ENCODE data around the gene SPATA32.

Gene SPATA32

DNA sequence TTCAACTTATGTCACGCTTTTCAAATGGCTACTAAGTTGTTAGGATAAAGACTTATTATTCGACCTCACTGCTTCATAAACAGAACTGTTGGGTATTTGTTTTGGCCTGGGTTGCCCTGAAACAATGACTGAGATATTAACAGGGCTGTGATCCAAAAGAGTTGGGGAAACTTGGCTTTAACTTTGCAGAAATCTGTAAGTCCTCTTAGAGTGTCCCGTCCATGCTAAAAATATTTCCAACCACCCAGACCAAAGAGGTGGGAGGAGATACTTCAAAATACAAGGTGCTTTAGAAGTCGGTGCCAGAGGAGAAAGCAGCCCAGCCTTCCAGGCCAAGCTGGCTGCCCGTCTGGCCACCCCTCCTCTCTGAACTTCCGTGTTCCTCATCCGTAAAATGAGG, 16.1 kb upstream of the SPATA32 start:
- Histone ChIP-seq H3K4me1 (ENCODE audit: control insufficient read depth, insufficient read depth, low read length) (peaks cover 4% of the 10 kb centered on the region), H3K27me3 (ENCODE audit: control insufficient read depth, insufficient read depth, low read length) (no peaks in the 10 kb centered on the region), H3K4me3 (ENCODE audit: low read depth, low read length) (no peak overlapping the region), H3K9ac (ENCODE audit: low read depth, low read length) (no peak overlapping the region), H3K36me3 (ENCODE audit: control insufficient read depth, insufficient read depth, low read length) (peaks cover 9% of the 10 kb centered on the region), H3K9me3 (ENCODE audit: control insufficient read depth, insufficient read depth, low read length) (no peaks in the 10 kb centered on the region)

DNA sequence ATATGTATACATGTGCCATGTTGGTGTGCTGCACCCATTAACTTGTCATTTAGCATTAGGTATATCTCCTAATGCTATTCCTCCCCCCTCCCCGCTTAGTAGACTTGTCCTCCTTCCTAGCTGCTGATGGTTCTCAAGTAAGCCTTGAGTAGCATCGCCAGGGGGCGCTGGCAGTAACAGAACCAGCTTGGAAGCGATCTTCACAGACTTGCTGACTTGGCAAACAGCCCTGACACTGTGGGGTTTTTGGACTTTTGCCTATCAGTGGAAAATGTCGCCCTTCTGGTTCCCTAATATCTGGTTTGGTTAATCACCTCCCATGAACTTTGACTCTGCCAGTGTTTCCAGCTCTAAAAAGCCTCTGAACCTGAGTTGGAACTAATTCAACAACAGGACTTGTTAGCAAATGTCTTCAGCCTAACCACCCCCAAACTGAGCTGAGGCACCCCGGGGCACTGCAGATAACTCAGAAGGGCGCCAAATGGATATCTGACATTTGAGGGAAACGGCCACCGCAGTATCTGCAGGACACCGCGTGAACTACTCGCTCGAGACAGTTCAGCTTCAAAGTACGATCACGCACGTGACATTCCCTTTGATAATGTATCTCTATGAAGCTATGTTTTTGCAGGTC, 15.4 kb upstream of the SPATA32 start:
- Histone ChIP-seq H3K9me3 (ENCODE audit: control insufficient read depth, insufficient read depth, low read length) (no peaks in the 10 kb centered on the region), H3K36me3 (ENCODE audit: control insufficient read depth, insufficient read depth, low read length) (peaks cover 6% of the 10 kb centered on the region), H3K27me3 (ENCODE audit: control insufficient read depth, insufficient read depth, low read length) (no peaks in the 10 kb centered on the region), H3K9ac (ENCODE audit: low read depth, low read length) (no peak overlapping the region), H3K4me3 (ENCODE audit: low read depth, low read length) (no peak overlapping the region), H3K4me1 (ENCODE audit: control insufficient read depth, insufficient read depth, low read length) (peaks cover 4% of the 10 kb centered on the region)

DNA sequence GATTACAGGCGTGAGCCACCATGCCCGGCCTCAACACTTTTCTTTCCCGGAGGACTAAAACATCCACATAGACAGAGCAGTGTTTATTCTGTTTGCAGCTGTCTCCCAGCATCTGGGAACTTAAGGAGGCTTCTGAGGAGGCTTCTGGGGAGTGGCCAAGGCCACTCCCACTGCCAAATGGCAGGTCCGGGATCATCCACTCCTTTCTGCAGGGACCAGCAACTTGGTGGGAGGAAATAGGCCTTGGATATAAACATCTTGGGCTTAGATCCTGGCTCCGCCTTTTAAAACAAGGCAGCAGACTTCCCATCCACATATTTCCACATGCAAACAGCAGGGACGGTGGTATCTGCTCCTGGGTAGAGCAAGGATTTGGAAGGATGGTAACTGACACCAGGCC, 14.1 kb upstream of the SPATA32 start:
- H3K9me3 ChIP-seq (ENCODE audit: control insufficient read depth, insufficient read depth, low read length), result no peaks in the 10 kb centered on the region
- H3K36me3 ChIP-seq (ENCODE audit: control insufficient read depth, insufficient read depth, low read length), result peaks cover 6% of the 10 kb centered on the region
- H3K9ac ChIP-seq (ENCODE audit: low read depth, low read length), result no peak overlapping the region
- H3K4me1 ChIP-seq (ENCODE audit: control insufficient read depth, insufficient read depth, low read length), result peaks cover 4% of the 10 kb centered on the region
- H3K4me3 ChIP-seq (ENCODE audit: low read depth, low read length), result no peak overlapping the region
- no peaks in the 10 kb centered on the region for H3K27me3 ChIP-seq (ENCODE audit: control insufficient read depth, insufficient read depth, low read length)

DNA sequence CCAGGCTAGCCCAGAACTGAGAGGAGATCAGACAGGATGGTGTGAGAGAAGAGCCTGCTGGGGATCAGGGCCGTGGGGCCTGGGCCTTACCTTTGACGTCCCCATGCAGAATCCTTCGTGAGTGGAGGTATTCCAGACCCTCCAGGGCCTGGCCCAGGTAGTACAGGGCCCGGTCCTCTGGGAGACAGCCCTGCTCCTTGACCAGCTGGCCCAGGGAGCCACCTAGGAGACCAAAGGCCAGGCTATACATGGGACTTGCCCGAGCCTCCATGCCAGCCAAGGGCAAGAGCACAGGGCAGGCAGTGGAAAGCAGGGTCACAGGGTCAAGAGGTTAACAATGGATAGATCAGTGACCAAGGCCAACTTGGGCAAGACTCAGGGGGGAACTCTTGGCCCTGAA, 12.1 kb upstream of the SPATA32 start:
- peaks cover 4% of the 10 kb centered on the region for H3K4me1 ChIP-seq (ENCODE audit: control insufficient read depth, insufficient read depth, low read length)

DNA sequence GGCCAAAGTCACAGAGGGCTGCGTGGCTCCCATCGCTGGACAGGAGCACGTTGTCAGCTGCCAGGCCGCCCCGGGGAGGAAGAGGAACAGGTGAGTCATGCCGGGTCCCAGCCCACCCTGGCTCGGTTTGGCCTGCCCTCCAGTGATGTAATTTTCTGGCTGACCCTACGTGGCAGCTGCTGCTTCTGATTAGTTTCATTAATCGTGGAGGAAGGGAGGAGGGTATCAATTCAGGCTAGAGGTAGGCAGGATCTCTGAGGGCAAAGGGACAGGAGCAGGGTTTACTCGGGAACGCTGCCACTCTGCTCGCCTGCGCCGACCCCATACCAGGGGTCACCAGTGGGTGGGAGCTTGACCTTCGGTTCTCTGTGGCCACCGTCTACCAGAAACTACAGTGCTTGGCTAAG, 11.7 kb upstream of the SPATA32 start:
- peaks cover 4% of the 10 kb centered on the region for H3K4me1 ChIP-seq (ENCODE audit: control insufficient read depth, insufficient read depth, low read length)
- H3K9ac ChIP-seq (ENCODE audit: low read depth, low read length), result no peak overlapping the region
- no peaks in the 10 kb centered on the region for H3K9me3 ChIP-seq (ENCODE audit: control insufficient read depth, insufficient read depth, low read length)
- H3K27me3 ChIP-seq (ENCODE audit: control insufficient read depth, insufficient read depth, low read length), result no peaks in the 10 kb centered on the region
- H3K4me3 ChIP-seq (ENCODE audit: low read depth, low read length), result no peak overlapping the region
- peaks cover 14% of the 10 kb centered on the region for H3K36me3 ChIP-seq (ENCODE audit: control insufficient read depth, insufficient read depth, low read length)

More for the DNA sequence above, 12.1 kb upstream of the SPATA32 start:
- no peaks in the 10 kb centered on the region for H3K9me3 ChIP-seq (ENCODE audit: control insufficient read depth, insufficient read depth, low read length)
- no peak overlapping the region for H3K4me3 ChIP-seq (ENCODE audit: low read depth, low read length)
- no peaks in the 10 kb centered on the region for H3K27me3 ChIP-seq (ENCODE audit: control insufficient read depth, insufficient read depth, low read length)
- H3K9ac ChIP-seq (ENCODE audit: low read depth, low read length), result no peak overlapping the region
- peaks cover 13% of the 10 kb centered on the region for H3K36me3 ChIP-seq (ENCODE audit: control insufficient read depth, insufficient read depth, low read length)

DNA sequence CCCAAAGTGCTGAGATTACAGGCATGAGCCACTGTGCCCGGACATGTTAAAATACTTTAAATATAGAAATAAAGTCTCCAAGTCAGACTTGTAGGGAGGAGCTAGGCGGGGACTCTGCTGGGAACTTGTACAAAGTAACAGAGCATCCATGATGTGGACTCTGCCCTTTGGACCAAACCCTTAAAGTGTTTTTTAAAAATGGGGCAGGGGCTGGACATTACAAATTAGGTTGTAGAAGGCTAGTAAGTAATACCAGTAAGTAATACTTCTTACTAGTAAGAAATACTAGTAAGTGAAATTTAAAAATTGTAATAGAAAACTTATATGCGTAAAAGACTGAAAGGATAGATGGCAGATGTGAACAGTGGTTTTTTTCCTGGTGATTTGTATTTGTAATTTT, 9.7 kb upstream of the SPATA32 start:
- H3K36me3 ChIP-seq (ENCODE audit: control insufficient read depth, insufficient read depth, low read length), result peaks cover 17% of the 10 kb centered on the region
- no peak overlapping the region for H3K9ac ChIP-seq (ENCODE audit: low read depth, low read length)
- no peak overlapping the region for H3K4me3 ChIP-seq (ENCODE audit: low read depth, low read length)
- no peaks in the 10 kb centered on the region for H3K9me3 ChIP-seq (ENCODE audit: control insufficient read depth, insufficient read depth, low read length)
- H3K27me3 ChIP-seq (ENCODE audit: control insufficient read depth, insufficient read depth, low read length), result no peaks in the 10 kb centered on the region
- H3K4me1 ChIP-seq (ENCODE audit: control insufficient read depth, insufficient read depth, low read length), result no peaks in the 10 kb centered on the region

DNA sequence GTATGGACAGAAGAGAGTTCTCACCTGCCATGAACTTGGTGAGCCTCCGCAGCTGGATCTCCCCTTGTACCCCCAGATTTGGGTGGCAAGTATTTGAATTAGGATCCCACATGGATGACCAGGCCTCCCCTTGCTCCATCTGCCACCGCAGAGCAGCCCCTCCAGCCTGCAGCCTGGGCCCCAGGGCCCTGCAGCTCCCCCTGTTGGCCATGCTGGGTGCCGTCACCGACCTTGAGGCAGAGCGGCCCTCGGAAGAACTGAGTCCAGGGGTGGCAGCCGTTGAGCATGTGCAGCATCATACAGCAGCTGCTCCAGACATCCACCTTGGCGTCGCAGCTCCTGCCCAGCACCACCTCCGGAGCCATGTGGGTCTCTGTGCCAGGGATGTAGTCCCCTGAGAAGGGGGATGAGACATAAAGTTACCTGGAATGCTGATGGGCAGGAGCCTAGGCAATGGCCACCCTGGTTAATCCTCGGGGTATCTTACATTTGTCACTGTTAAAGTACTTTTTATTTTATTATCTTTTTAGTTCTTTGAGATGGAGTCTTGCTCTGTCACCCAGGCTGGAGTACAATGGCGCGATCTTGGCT, 9.0 kb upstream of the SPATA32 start:
- Histone ChIP-seq H3K9ac (ENCODE audit: low read depth, low read length) (no peak overlapping the region), H3K4me3 (ENCODE audit: low read depth, low read length) (no peak overlapping the region), H3K27me3 (ENCODE audit: control insufficient read depth, insufficient read depth, low read length) (no peaks in the 10 kb centered on the region), H3K36me3 (ENCODE audit: control insufficient read depth, insufficient read depth, low read length) (peaks cover 17% of the 10 kb centered on the region), H3K4me1 (ENCODE audit: control insufficient read depth, insufficient read depth, low read length) (no peaks in the 10 kb centered on the region), H3K9me3 (ENCODE audit: control insufficient read depth, insufficient read depth, low read length) (no peaks in the 10 kb centered on the region)

DNA sequence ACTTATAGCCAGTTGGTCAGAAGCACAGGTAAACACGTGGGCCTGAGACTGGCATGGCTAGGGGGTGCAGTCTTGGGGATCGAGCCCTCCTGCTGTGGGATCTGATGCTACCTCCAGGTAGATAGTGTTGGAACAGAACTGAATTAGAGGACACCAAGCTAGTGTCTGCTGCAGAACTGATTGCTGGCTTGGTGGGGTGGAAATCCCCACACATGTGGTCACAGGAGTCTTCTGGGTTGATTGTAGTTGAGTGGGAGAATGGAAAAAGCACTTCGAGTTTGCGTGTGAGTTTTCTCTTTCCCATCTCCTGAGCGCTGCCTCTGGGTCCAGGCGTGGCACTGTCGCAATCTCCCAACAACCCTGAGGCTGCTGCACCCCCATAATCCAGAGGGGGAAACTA, 8.0 kb upstream of the SPATA32 start:
- Histone ChIP-seq H3K36me3 (ENCODE audit: control insufficient read depth, insufficient read depth, low read length) (peaks cover 17% of the 10 kb centered on the region), H3K4me3 (ENCODE audit: low read depth, low read length) (no peak overlapping the region), H3K9me3 (ENCODE audit: control insufficient read depth, insufficient read depth, low read length) (no peaks in the 10 kb centered on the region), H3K27me3 (ENCODE audit: control insufficient read depth, insufficient read depth, low read length) (no peaks in the 10 kb centered on the region), H3K4me1 (ENCODE audit: control insufficient read depth, insufficient read depth, low read length) (no peaks in the 10 kb centered on the region), H3K9ac (ENCODE audit: low read depth, low read length) (no peak overlapping the region)

DNA sequence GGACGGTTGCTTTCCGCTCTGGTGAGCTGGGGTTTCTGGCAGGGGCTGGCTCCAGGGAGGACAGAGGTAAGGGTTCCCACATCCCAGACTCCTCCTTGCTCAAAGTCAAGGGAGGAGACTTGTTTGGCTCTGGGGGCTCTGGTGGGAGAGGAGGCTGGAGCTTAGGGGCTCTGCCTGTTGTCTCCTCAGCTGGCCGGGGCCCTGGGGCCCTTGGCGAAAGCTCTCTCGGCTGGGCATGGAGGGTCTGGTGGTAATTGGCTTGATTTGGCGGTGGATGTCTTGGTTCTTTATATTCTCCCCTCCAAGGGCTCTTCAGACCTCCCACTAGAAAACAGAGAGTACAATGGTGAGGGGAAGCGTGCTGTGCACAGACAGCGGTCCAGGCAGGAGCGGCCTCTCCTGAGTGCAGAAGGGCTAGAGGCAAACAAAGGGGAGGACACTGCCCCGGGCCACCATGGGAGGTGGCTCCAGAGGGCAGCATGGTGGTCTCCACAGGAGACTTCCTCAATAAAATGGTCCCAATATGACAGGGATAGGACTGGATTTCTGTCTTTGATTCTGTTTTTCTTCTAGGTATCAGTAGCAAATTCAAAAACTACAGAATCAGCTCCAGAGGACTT, 5.7 kb upstream of the SPATA32 start:
- H3K9me3 ChIP-seq (ENCODE audit: control insufficient read depth, insufficient read depth, low read length), result no peaks in the 10 kb centered on the region
- H3K36me3 ChIP-seq (ENCODE audit: control insufficient read depth, insufficient read depth, low read length), result peaks cover 14% of the 10 kb centered on the region
- no peak overlapping the region for H3K4me3 ChIP-seq (ENCODE audit: low read depth, low read length)
- H3K27me3 ChIP-seq (ENCODE audit: control insufficient read depth, insufficient read depth, low read length), result no peaks in the 10 kb centered on the region
- no peaks in the 10 kb centered on the region for H3K4me1 ChIP-seq (ENCODE audit: control insufficient read depth, insufficient read depth, low read length)
- no peak overlapping the region for H3K9ac ChIP-seq (ENCODE audit: low read depth, low read length)

DNA sequence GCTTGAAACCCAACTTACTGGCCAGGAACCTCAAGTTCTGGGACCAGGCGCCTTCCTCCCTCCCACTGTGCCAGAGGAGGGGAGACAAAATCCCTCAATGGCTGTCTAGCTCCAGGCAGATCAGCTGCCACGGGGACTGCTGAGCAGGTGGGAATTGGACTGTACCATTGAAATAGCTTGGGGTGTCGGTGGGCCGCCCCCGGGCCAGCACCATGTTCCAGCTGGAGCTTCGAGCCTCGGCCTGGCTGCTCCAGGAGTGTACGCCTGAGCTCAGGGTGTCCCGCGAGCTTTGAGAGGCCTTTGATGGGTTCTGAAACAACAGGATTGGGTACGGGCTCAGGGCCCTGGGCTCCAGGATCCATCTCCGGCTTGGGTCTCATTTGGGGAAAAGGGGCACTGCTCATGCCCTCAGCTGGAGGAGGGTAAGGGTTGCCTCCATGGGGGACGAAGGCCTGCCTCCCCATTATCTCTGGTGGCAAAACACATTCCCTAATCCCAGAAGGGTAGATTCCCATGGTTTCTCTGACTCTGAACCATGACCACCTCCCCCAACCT, 4.6 kb upstream of the SPATA32 start:
- H3K36me3 ChIP-seq (ENCODE audit: control insufficient read depth, insufficient read depth, low read length), result peaks cover 14% of the 10 kb centered on the region
- H3K4me1 ChIP-seq (ENCODE audit: control insufficient read depth, insufficient read depth, low read length), result peaks cover under 1% of the 10 kb centered on the region
- H3K9me3 ChIP-seq (ENCODE audit: control insufficient read depth, insufficient read depth, low read length), result no peaks in the 10 kb centered on the region
- no peak overlapping the region for H3K9ac ChIP-seq (ENCODE audit: low read depth, low read length)
- H3K4me3 ChIP-seq (ENCODE audit: low read depth, low read length), result no peak overlapping the region
- H3K27me3 ChIP-seq (ENCODE audit: control insufficient read depth, insufficient read depth, low read length), result peaks cover 1% of the 10 kb centered on the region

DNA sequence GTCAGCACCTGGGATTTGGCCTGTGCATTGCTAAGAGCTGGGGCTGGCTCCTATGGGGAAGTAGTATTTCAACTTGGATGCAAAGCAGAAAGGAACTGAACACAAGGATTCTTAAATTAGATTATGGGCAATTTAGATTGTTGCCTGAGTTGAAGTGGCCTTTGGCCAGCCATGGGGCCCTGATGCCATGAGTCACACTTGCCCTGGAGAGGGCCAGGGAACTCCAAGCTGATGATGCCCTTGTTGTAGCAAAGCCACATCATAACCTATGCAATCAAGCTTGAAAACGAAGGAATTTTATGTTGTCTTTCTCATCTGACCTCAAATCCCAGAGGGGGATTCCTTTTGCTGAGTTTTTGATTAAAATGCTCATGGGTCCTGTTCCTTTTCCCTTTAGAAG, 3.9 kb upstream of the SPATA32 start:
- Histone ChIP-seq H3K4me3 (ENCODE audit: low read depth, low read length) (no peak overlapping the region), H3K4me1 (ENCODE audit: control insufficient read depth, insufficient read depth, low read length) (peaks cover 2% of the 10 kb centered on the region), H3K9ac (ENCODE audit: low read depth, low read length) (no peak overlapping the region), H3K9me3 (ENCODE audit: control insufficient read depth, insufficient read depth, low read length) (no peaks in the 10 kb centered on the region), H3K36me3 (ENCODE audit: control insufficient read depth, insufficient read depth, low read length) (peaks cover 14% of the 10 kb centered on the region), H3K27me3 (ENCODE audit: control insufficient read depth, insufficient read depth, low read length) (peaks cover 6% of the 10 kb centered on the region)

DNA sequence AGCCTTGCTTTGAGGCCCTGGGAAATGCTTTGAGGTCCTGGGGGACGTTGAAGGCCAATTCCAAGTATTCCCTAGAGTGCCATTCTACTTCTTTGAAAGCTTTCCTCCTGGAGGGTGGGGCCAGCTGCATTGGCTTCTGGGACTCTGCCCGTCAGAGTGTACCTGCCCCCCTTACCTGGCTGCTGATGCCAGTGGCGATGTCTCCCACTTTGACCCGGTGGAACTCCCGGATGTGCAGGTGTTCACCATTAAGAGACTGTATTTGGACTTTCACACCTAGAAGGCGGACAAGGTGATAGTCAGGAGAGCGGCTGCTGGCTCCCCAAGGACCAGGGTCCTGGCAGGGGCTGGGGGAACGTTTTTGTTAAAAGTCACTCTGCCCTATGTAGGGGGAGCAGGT, 3.1 kb upstream of the SPATA32 start:
- H3K4me1 ChIP-seq (ENCODE audit: control insufficient read depth, insufficient read depth, low read length), result peaks cover 2% of the 10 kb centered on the region
- H3K4me3 ChIP-seq (ENCODE audit: low read depth, low read length), result no peak overlapping the region
- H3K36me3 ChIP-seq (ENCODE audit: control insufficient read depth, insufficient read depth, low read length), result peaks cover 10% of the 10 kb centered on the region

More for the DNA sequence above, 3.1 kb upstream of the SPATA32 start:
- Histone ChIP-seq H3K9ac (ENCODE audit: low read depth, low read length) (no peak overlapping the region), H3K9me3 (ENCODE audit: control insufficient read depth, insufficient read depth, low read length) (no peaks in the 10 kb centered on the region), H3K27me3 (ENCODE audit: control insufficient read depth, insufficient read depth, low read length) (peaks cover 12% of the 10 kb centered on the region)
